Measurements from ENCODE around the gene TDG.

Gene TDG

DNA sequence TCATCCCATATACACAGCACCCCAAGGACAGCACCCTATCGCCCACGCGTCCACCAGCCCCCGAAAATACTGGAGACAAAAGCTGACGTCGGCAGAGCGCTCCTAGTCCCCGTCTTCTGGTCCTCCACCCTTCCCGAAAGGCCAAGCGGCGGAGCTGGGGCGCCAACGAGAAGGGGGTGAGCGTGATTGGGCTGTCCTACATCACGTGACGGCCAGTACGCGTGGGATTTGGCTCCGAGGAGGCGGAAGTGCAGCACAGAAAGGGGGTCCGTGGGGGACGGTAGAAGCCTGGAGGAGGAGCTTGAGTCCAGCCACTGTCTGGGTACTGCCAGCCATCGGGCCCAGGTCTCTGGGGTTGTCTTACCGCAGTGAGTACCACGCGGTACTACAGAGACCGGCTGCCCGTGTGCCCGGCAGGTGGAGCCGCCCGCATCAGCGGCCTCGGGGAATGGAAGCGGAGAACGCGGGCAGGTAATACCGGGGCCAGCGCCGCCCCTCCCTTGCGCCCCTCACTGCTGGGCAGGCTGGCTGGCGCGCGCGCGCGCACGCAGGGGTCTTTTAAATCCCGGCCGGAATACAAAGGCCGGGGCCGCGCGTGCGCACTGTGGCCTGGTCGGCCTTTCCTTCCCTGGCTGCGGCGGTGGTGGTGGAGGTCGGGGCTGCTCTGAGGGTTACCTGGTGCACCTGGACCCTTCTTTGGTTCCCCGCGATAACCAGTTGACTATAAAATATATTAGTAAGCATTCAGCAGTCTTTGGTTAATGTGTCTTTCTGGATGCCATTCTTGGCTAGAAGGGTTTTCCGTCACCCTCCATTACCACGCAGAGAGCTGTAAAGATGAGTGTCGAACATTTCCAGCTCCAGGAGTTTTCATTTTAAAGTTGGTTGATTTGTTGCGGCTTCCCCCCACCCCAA, at the start of gene TDG:
Gene TDG (plus strand): TSS at position 283 of the 915 bp plus-strand sequence. CDS start 166 bp downstream, at position 449.
- peak; percentile 99 for DNase-seq (ENCODE audit: low spot score)

GRCh38 chr12:103917873-103918272, 47.8 kb upstream of the TDG start:
- no peak for DNase-seq (ENCODE audit: low spot score)

DNA sequence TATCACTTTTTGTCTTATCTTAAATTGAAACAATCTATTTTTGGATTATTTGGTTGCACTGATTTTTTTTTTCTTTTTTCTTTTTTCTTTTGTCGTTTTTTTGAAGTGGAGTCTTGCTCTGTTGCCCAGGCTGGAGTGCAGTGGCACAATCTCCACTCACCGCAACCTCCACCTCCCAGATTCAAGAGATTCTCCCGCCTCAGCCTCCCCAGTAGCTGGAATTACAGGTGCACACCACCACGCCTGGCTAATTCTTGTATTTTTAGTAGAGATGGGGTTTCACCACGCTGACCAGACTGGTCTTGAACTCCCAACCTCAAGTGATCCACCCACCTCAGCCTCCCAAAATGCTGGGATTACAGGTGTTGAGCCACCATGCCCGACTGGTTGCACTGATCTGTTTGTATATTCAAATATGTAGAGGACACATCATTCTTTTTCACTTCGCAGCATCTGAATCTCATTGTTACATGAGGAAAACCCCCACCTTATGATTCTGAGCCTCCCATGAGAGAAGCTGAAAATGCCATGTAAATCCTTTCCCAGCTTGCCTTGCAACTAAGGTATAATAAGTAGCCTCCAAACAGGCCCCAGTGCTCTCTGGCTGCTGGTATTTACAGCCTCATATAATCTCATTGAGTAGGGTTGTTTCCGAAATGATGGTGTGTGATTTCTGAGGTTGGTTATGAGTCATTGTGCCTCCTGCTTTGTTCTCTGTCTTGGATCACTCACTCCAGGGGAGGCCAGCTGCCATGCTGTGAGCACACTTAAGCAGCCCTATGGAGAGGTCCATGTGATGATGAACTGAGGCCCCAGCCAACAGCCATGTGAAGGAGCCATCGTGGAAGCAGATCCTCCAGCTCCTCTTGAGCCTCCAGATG, 40.7 kb upstream of the TDG start:
- peak; percentile 27 for DNase-seq (ENCODE audit: low spot score)

DNA sequence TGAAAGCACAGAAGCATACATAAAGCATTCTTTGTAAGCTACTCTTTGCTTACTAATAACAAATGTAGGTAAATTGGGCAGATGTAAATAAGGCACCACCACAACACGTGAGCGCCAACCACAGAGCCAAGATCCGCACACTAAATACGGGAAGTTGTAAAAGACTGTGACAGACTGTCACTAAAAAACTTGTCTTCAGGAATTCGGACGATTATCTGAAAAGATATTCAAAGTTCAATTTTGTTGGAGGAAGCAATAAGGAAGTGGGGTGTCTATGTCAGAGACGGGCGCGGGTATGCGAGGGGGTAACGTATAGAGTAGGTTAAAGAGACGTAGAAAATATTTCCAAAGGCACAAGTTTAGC, 37.0 kb upstream of the TDG start:
- DNase-seq (ENCODE audit: low spot score) = peak; percentile 13

GRCh38 chr12:103929046-103929783, 36.5 kb upstream of the TDG start:
- DNase-seq (ENCODE audit: low spot score) = peak; percentile 97

GRCh38 chr12:103929784-103930033, 36.0 kb upstream of the TDG start:
- DNase-seq (ENCODE audit: low spot score) = no peak

DNA sequence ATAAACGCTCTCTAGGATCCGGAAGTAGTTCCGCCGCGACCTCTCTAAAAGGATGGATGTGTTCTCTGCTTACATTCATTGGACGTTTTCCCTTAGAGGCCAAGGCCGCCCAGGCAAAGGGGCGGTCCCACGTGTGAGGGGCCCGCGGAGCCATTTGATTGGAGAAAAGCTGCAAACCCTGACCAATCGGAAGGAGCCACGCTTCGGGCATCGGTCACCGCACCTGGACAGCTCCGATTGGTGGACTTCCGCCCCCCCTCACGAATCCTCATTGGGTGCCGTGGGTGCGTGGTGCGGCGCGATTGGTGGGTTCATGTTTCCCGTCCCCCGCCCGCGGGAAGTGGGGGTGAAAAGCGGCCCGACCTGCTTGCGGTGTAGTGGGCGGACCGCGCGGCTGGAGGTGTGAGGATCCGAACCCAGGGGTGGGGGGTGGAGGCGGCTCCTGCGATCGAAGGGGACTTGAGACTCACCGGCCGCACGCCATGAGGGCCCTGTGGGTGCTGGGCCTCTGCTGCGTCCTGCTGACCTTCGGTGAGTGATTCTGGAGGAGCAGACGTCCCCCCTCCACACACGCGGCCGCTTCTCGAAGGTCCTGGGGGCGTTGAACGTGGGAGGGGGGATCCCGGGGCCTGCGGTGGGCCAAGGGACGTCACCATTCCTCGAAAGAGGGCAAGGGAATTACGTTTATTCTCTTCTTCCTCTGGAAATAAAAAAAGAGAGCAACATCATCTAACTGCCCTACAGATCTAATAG, 35.5 kb upstream of the TDG start, which contains the start of gene HSP90B1:
Gene HSP90B1 (plus strand): TSS at position 377 of the 753 bp plus-strand sequence. CDS start 106 bp downstream, at position 483.
- DNase-seq (ENCODE audit: low spot score) = peak; percentile 100

DNA sequence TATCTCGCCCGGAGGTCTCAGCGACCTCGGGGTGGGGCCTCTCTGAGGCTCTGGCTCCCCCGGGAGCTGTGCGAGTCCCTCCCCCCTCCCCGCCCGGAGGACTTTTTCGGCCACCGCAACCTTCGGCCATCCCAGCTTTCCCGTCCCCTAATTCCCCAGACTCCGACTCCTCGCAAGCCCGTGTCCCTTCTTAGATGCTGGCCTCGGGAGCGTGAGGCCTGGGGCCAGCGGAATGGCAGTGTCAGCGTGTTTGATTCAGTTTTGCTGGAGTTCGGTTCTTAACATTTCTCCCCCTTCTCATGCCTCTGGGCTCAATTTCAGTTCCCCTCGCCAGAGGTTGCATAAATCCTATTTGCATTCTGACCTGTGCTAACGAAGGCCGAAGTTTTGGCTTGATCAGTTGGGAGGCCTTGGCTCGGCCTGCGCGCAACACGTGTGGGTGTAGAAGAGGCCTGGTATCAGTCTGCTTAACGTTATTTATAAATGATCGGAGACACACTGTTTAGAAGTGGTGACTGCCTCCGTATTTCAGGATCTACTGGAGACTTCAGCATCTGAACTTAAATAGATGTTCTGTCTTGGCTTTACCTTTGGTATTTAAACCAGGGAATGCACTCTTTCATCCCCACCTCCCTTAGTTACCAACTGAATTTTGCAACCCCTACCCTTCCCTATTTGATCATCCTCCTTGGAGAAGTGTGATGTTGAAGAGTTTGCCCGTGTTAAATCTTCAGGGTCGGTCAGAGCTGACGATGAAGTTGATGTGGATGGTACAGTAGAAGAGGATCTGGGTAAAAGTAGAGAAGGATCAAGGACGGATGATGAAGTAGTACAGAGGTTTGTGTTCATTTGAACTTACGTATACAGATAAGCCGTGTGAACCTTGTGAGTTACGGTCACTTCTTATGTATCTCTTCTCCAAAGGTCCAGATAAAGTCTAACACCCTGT, 34.6 kb upstream of the TDG start:
- peak; percentile 46 for DNase-seq (ENCODE audit: low spot score)

- DNase-seq (ENCODE audit: low spot score) = no peak
These were observed 32.4 kb upstream of the TDG start for GRCh38 chr12:103933237-103933636.

DNA sequence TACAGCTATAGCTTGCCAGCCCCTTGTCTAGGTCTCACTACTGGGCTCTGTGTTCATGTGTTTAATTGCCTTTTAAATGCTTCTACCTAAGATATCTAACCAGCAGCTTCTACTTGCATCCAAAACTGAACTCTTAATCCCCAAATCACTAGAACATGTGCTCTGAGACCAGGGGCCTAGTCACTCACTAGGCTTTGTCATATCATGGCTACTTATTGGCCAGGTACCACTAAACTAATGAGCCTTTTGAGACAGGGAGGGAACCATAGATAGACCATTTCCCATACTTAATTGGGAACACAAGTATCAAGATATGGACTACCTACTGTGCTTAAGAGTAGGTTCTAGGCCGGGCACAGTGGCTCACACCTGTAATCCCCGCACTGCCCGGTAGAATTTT, 29.0 kb upstream of the TDG start:
- DNase-seq (ENCODE audit: low spot score) = no peak

- no peak for DNase-seq (ENCODE audit: low spot score)
These were observed 20.7 kb upstream of the TDG start for GRCh38 chr12:103944964-103945363.

- DNase-seq (ENCODE audit: low spot score) = no peak
These were observed 17.7 kb upstream of the TDG start for GRCh38 chr12:103947871-103948555.

GRCh38 chr12:103948746-103949406, 16.8 kb upstream of the TDG start:
- no peak for DNase-seq (ENCODE audit: low spot score)

DNA sequence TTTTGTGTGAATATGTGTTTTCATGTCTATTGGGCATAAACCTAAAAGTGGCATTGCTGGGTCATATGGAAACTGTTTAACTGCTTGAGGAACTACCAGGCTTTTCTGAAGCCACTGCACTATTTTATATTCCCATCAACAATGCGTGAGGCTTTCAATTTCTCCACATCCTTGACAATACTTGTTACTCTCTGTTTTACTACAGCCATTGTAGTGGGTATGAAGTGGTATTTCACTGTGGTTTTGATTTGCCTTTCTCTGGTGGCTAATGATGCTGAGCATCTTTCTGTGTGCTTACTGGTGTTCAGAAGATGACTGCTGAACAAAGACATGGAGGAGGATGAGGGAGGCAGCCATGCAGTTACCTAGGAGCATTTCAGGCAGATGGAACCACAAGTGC, 13.2 kb upstream of the TDG start:
- DNase-seq (ENCODE audit: low spot score) = no peak

- no peak for DNase-seq (ENCODE audit: low spot score)
These were observed 9.7 kb upstream of the TDG start for GRCh38 chr12:103955811-103956508.

GRCh38 chr12:103956509-103957027, 9.1 kb upstream of the TDG start:
- no peak for DNase-seq (ENCODE audit: low spot score)

DNA sequence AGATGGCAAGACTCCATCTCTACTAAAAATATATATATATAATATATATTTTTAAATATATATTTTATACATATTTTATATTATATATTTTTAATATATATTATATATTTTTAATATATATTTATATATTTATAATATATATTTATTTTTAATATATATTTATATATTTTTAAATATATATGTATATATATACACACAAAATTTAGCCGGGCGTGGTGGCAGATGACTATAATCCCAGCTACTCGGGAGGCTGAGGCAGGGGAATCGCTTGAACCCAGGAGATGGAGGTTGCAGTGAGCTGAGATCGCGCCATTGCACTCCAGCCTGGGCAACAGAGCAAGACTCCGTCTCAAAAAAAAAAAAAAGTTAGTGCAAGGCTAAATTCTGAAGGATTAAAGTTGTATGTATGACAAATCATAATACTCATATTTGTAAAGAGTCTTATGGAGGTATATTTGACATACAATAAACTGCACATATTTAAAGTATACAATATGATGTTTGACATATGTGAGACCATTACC, 7.7 kb upstream of the TDG start:
- no peak for DNase-seq (ENCODE audit: low spot score)

- DNase-seq (ENCODE audit: low spot score) = no peak
These were observed 7.1 kb upstream of the TDG start for GRCh38 chr12:103958621-103959020.
